IPS-20b (cell line): Measurements from ENCODE around the gene CAND1.

Experiments used
- H3K27ac ChIP-seq: one replicate; pipeline ENCODE4 v1.5.1; 2013; ENCODE audit warnings: low read length
- H3K27me3 ChIP-seq: 2 replicates; pipeline ENCODE4 v1.6.1; 2013; ENCODE audit warnings: mild to moderate bottlenecking, low read length, inconsistent platforms; ENCODE audit not compliant: insufficient read depth
- H3K36me3 ChIP-seq: 2 replicates; pipeline ENCODE4 v1.6.1; 2013; ENCODE audit warnings: low read depth, mild to moderate bottlenecking, inconsistent platforms, low read length, moderate library complexity; ENCODE audit not compliant: insufficient read depth
- H3K4me1 ChIP-seq: 2 replicates; pipeline ENCODE4 v1.6.1; 2013; ENCODE audit warnings: mild to moderate bottlenecking, control low read depth, inconsistent platforms, low read length, moderate library complexity; ENCODE audit not compliant: insufficient read depth
- H3K4me3 ChIP-seq: 2 replicates; pipeline ENCODE4 v1.5.1; 2013; ENCODE audit warnings: mild to moderate bottlenecking, low read length, inconsistent platforms
- H3K9ac ChIP-seq: 2 replicates; pipeline ENCODE4 v1.6.1; 2013; ENCODE audit warnings: low read depth, mild to moderate bottlenecking, inconsistent platforms, low read length, moderate library complexity
- H3K9me3 ChIP-seq: 2 replicates; pipeline ENCODE4 v1.6.1; 2013; ENCODE audit warnings: mild to moderate bottlenecking, low read depth, low read length, inconsistent platforms; ENCODE audit not compliant: insufficient read depth

The CAND1 gene

GRCh38 chr12:67348683-67349082 lies 79.5 kb downstream of the CAND1 start:
- H3K36me3 ChIP-seq = no peaks in the 10 kb centered on the region

GRCh38 chr12:67352682-67353081 lies 83.5 kb downstream of the CAND1 start:
- Histone ChIP-seq H3K4me3 (no peak overlapping the region), H3K27me3 (no peaks in the 10 kb centered on the region), H3K9me3 (no peaks in the 10 kb centered on the region), H3K9ac (no peak overlapping the region), H3K4me1 (peaks cover 5% of the 10 kb centered on the region; the same call in 1 of the 2 replicates), H3K27ac (no peak overlapping the region), H3K36me3 (no peaks in the 10 kb centered on the region)

More at GRCh38 chr12:67348683-67349082, 79.5 kb downstream of the CAND1 start:
- Histone ChIP-seq H3K27ac (no peak overlapping the region), H3K4me1 (no peaks in the 10 kb centered on the region), H3K27me3 (no peaks in the 10 kb centered on the region), H3K9me3 (no peaks in the 10 kb centered on the region), H3K4me3 (no peak overlapping the region), H3K9ac (no peak overlapping the region)

GRCh38 chr12:67354322-67354721 lies 85.2 kb downstream of the CAND1 start:
- Histone ChIP-seq H3K9me3 (no peaks in the 10 kb centered on the region), H3K27ac (no peak overlapping the region), H3K36me3 (no peaks in the 10 kb centered on the region), H3K4me3 (no peak overlapping the region), H3K27me3 (no peaks in the 10 kb centered on the region), H3K4me1 (peaks cover 5% of the 10 kb centered on the region; the same call in 1 of the 2 replicates), H3K9ac (no peak overlapping the region)

GRCh38 chr12:67354966-67355365 lies 85.8 kb downstream of the CAND1 start:
- Histone ChIP-seq H3K27ac (no peak overlapping the region), H3K9me3 (no peaks in the 10 kb centered on the region), H3K4me1 (peaks cover 5% of the 10 kb centered on the region; the same call in 1 of the 2 replicates), H3K4me3 (no peak overlapping the region), H3K36me3 (no peaks in the 10 kb centered on the region), H3K9ac (no peak overlapping the region), H3K27me3 (no peaks in the 10 kb centered on the region)

- Histone ChIP-seq H3K4me1 (peaks cover 5% of the 10 kb centered on the region; the same call in 1 of the 2 replicates), H3K36me3 (no peaks in the 10 kb centered on the region), H3K9me3 (no peaks in the 10 kb centered on the region), H3K9ac (no peak overlapping the region), H3K4me3 (no peak overlapping the region), H3K27ac (no peak overlapping the region), H3K27me3 (no peaks in the 10 kb centered on the region)
Observed at GRCh38 chr12:67355428-67356379, 86.5 kb downstream of the CAND1 start.

GRCh38 chr12:67356380-67356774 lies 87.2 kb downstream of the CAND1 start:
- H3K4me3 ChIP-seq = no peak overlapping the region
- peaks cover 5% of the 10 kb centered on the region; the same call in 1 of the 2 replicates for H3K4me1 ChIP-seq
- H3K36me3 ChIP-seq = no peaks in the 10 kb centered on the region

GRCh38 chr12:67357376-67358125 lies 88.4 kb downstream of the CAND1 start:
- Histone ChIP-seq H3K9ac (no peak overlapping the region), H3K27me3 (no peaks in the 10 kb centered on the region), H3K4me3 (no peak overlapping the region), H3K27ac (no peak overlapping the region), H3K4me1 (peaks cover 5% of the 10 kb centered on the region; the same call in 1 of the 2 replicates), H3K36me3 (no peaks in the 10 kb centered on the region), H3K9me3 (no peaks in the 10 kb centered on the region; the same call in 1 of the 2 replicates)

More at GRCh38 chr12:67356380-67356774, 87.2 kb downstream of the CAND1 start:
- no peaks in the 10 kb centered on the region for H3K27me3 ChIP-seq
- no peak overlapping the region for H3K9ac ChIP-seq
- H3K27ac ChIP-seq = no peak overlapping the region
- H3K9me3 ChIP-seq = no peaks in the 10 kb centered on the region

- H3K27ac ChIP-seq = no peak overlapping the region
- peaks cover 5% of the 10 kb centered on the region; the same call in 1 of the 2 replicates for H3K4me1 ChIP-seq
- H3K9ac ChIP-seq = no peak overlapping the region
- H3K36me3 ChIP-seq = no peaks in the 10 kb centered on the region
- H3K4me3 ChIP-seq = no peak overlapping the region
- H3K9me3 ChIP-seq = no peaks in the 10 kb centered on the region; the same call in 1 of the 2 replicates
- H3K27me3 ChIP-seq = no peaks in the 10 kb centered on the region
Observed at GRCh38 chr12:67358781-67359338, 89.7 kb downstream of the CAND1 start.

GRCh38 chr12:67362526-67362925 lies 93.4 kb downstream of the CAND1 start:
- no peaks in the 10 kb centered on the region for H3K27me3 ChIP-seq

GRCh38 chr12:67364228-67364627 lies 95.1 kb downstream of the CAND1 start:
- no peaks in the 10 kb centered on the region for H3K36me3 ChIP-seq
- H3K9me3 ChIP-seq = no peaks in the 10 kb centered on the region; the same call in 1 of the 2 replicates
- no peaks in the 10 kb centered on the region for H3K27me3 ChIP-seq
- H3K4me3 ChIP-seq = no peak overlapping the region
- no peak overlapping the region for H3K27ac ChIP-seq
- H3K4me1 ChIP-seq = no peaks in the 10 kb centered on the region
- H3K9ac ChIP-seq = no peak overlapping the region

More at GRCh38 chr12:67362526-67362925, 93.4 kb downstream of the CAND1 start:
- Histone ChIP-seq H3K9ac (no peak overlapping the region), H3K27ac (no peak overlapping the region), H3K4me3 (no peak overlapping the region), H3K36me3 (no peaks in the 10 kb centered on the region), H3K4me1 (no peaks in the 10 kb centered on the region), H3K9me3 (no peaks in the 10 kb centered on the region; the same call in 1 of the 2 replicates)

- Histone ChIP-seq H3K9me3 (no peaks in the 10 kb centered on the region; the same call in 1 of the 2 replicates), H3K4me3 (no peak overlapping the region), H3K9ac (no peak overlapping the region), H3K27ac (no peak overlapping the region), H3K36me3 (no peaks in the 10 kb centered on the region), H3K4me1 (no peaks in the 10 kb centered on the region), H3K27me3 (no peaks in the 10 kb centered on the region)
Observed at GRCh38 chr12:67365131-67365530, 96.0 kb downstream of the CAND1 start.
